Epithelial cell of esophagus (primary cell): ENCODE data around the gene MAGEA3.
"Not testable (repeated sequence)": the region's sequence is repeated elsewhere in the genome, so short reads cannot be mapped to it uniquely, and the experiment has no call there.

Experiments
- DNase-seq: peaks from one replicate; pipeline ENCODE4 v3.0.0; 2010; ENCODE audit warnings: low read depth
- H3K4me3 ChIP-seq: 2 replicates; pipeline ENCODE4 v1.5.1; 2011; ENCODE audit warnings: mild to moderate bottlenecking, low read length, control low read depth
- CTCF ChIP-seq: IDR thresholded peaks from 2 replicates; pipeline ENCODE4 v1.5.1; 2011; ENCODE audit warnings: low read depth, mild to moderate bottlenecking, low read length, control low read depth, inconsistent platforms; ENCODE audit not compliant: insufficient read depth; ENCODE audit errors: missing control alignments

Gene MAGEA3

DNA sequence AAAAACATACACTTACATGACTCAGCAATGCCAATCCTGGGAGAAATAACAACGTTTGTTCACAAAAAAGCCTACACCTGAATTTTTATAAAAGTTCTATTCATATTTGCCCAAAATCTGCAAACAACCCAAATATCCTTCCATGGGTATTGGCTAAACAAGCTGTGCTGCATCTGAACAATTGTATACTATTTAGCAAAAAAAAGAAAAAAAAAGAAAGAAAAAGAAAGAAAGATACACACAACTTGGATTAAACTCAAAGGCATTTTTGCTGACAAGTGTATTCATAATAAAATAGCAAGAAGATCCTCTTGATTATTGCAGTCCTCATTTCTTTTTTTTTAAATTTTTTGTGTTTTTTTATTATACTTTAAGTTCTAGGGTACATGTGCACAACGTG, 24.5 kb upstream of the MAGEA3 start:
- DNase-seq = no peak
- no peak for TF ChIP-seq CTCF

DNA sequence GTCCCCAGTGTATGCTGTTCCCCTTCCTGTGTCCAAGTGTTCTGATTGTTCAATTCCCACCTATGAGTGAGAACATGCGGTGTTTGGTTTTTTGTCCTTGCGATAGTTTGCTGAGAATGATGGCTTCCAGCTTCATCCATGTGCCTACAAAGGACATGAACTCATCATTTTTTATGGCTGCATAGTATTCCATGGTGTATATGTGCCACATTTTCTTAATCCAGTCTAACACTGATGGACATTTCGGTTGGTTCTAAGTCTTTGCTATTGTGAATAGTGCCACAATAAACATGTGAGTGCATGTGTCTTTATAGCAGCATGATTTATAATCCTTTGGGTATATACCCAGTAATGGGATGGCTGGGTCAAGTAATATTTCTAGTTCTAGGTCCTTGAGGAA, 23.9 kb upstream of the MAGEA3 start:
- not testable (repeated sequence) for DNase-seq, H3K4me3 ChIP-seq

More for the DNA sequence above, 24.5 kb upstream of the MAGEA3 start:
- no peak overlapping the region for H3K4me3 ChIP-seq

DNA sequence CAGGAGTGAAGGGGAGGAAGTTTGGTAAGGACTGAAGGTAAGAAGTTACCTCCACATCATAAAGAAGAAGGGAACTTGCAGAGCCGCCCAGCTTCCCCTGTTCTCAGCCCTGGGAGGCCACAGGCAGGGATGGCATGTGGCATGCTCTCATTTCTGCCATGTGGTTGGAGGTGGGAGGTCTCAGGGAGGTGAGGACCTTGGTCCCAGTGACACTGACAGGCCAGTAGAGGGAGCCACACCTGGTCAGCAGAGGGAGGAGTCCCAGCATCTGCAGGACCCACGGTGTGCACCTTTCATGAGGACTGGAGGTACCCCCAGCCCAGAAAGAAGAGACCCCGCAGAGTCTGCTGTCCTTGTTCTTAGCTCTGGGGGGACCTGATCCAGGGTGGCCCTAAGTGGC, 17.6 kb upstream of the MAGEA3 start:
- not testable (repeated sequence) for DNase-seq, H3K4me3 ChIP-seq

DNA sequence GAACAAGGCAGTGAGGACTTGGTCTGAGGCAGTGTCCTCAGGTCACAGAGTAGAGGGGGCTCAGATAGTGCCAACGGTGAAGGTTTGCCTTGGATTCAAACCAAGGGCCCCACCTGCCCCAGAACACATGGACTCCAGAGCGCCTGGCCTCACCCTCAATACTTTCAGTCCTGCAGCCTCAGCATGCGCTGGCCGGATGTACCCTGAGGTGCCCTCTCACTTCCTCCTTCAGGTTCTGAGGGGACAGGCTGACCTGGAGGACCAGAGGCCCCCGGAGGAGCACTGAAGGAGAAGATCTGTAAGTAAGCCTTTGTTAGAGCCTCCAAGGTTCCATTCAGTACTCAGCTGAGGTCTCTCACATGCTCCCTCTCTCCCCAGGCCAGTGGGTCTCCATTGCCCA, 1.8 kb downstream of the MAGEA3 start:
- H3K4me3 ChIP-seq, DNase-seq: not testable (repeated sequence)

DNA sequence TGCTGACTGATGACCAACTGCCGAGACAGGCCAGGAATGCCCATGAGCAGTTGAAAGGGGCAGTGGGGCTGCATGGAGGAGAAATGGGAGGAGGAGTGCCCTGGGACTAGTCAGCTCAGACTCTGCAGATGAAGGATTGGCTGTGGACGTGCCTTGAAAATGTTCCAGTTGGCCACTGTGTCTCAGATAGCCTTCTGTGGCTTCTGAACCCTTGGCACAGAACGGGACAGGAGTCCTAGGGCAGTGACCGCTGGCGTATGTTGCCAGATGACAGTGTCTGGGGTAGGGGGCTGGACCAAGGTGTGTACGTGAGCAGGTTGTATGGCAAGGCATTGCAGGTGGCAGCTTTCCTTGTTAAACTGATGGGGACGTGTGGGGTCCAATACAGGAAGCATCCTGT, 7.9 kb downstream of the MAGEA3 start:
- not testable (repeated sequence) for H3K4me3 ChIP-seq, DNase-seq

DNA sequence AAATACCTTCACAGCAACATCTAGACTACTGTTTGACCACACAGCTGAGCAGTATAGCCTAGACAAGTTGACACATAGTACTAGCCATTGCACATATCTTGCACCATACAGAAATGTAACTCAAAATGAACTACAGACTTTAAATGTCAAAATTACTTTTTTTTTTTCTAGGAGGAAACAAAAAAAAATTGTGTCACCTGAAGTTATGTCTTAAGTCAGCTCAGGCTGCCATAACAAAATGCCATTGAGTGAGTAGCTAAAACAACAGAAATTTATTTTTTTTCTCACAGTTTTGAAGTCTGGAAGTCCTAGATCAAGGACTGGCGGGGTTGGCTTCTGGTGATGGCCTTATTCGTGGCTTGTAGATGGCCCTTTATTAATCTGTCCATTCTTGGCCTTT, 10.6 kb downstream of the MAGEA3 start, which contains the start of gene CSAG2:
Gene CSAG2, minus strand, starts transcription at position 101 of the 400 bp plus-strand sequence. CDS start 161 bp downstream, outside the sequence.
- not testable (repeated sequence) for H3K4me3 ChIP-seq

GRCh38 chrX:152713195-152713594, 14.6 kb downstream of the MAGEA3 start:
- H3K4me3 ChIP-seq = not testable (repeated sequence)

More for the DNA sequence above, 10.6 kb downstream of the MAGEA3 start, which contains the start of gene CSAG2:
- DNase-seq = not testable (repeated sequence)

GRCh38 chrX:152713815-152714787, 15.5 kb downstream of the MAGEA3 start, which contains the start of gene MAGEA2B:
TSS of gene MAGEA2B (plus strand) at chrX:152714628. CDS start at chrX:152717107, 2,479 bp downstream.
- H3K4me3 ChIP-seq, DNase-seq: not testable (repeated sequence)

More at GRCh38 chrX:152713195-152713594, 14.6 kb downstream of the MAGEA3 start:
- not testable (repeated sequence) for DNase-seq

GRCh38 chrX:152725409-152725808, 26.8 kb downstream of the MAGEA3 start:
- no peak for TF ChIP-seq CTCF
- DNase-seq = no peak
- no peak overlapping the region for H3K4me3 ChIP-seq

GRCh38 chrX:152733261-152733975, 34.8 kb downstream of the MAGEA3 start, which contains the start of the genes CSAG1 and MAGEA12:
TSS of gene CSAG1 (minus strand) at chrX:152733721. CDS start at chrX:152732460, 1,261 bp downstream.
TSS of gene MAGEA12 (plus strand) at chrX:152733757. CDS start at chrX:152736162, 2,405 bp downstream.
- no peak within 1 kb of the TSS for H3K4me3 ChIP-seq
- no peak for DNase-seq

DNA sequence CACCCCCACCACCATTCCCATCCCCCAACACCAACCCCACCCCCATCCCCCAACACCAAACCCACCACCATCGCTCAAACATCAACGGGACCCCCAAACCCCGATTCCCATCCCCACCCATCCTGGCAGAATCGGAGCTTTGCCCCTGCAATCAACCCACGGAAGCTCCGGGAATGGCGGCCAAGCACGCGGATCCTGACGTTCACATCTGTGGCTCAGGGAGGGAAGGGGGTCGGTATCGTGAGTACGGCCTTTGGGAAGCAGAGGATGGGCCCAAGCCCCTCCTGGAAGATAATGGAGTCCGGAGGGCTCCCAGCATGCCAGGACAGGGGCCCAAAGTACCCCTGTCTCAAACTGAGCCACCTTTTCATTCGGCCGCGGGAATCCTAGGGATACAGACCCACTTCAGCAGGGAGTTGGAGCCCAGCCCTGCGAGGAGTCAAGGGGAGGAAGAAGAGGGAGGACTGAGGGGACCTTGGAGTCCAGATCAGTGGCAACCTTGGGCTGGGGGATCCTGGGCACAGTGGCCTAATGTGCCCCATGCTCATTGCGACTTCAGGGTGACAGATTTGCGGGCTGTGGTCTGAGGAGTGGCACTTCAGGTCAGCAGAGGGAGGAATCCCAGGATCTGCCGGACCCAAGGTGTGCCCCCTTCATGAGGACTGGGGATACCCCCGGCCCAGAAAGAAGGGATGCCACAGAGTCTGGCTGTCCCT, 35.7 kb downstream of the MAGEA3 start:
- not testable (repeated sequence) for DNase-seq, H3K4me3 ChIP-seq

More at GRCh38 chrX:152733261-152733975, 34.8 kb downstream of the MAGEA3 start, which contains the start of the genes CSAG1 and MAGEA12:
- TF ChIP-seq CTCF = no peak
